Stimulated activated naive CD8-positive, alpha-beta T cell treated with anti-CD3 and anti-CD28 coated beads, Interleukin-15, Interleukin-2, amounts not matched to agents 100 ng/mL and 50 ng/mL, for 24 hours (primary cell): ENCODE results near the gene SNRNP70.
"Not testable (repeated sequence)": the region's sequence is repeated elsewhere in the genome, so short reads cannot be mapped to it uniquely, and the experiment has no call there.

Experiments
- H3K27ac Mint-ChIP-seq: one replicate; pipeline ENCODE4 v1.8.0; 2021; ENCODE audit warnings: mild to moderate bottlenecking, mixed read lengths
- H3K27me3 Mint-ChIP-seq: one replicate; pipeline ENCODE4 v1.8.0; 2021; ENCODE audit warnings: mixed read lengths
- H3K36me3 Mint-ChIP-seq: one replicate; pipeline ENCODE4 v1.8.0; 2021; ENCODE audit warnings: low read depth, mixed read lengths
- H3K4me1 Mint-ChIP-seq: one replicate; pipeline ENCODE4 v1.8.0; 2021; ENCODE audit warnings: low read depth, mixed read lengths
- H3K4me3 Mint-ChIP-seq: one replicate; pipeline ENCODE4 v1.8.0; 2021; ENCODE audit warnings: mild to moderate bottlenecking, mixed read lengths
- H3K9me3 Mint-ChIP-seq: one replicate; pipeline ENCODE4 v1.8.0; 2021; ENCODE audit warnings: mixed read lengths

Gene SNRNP70

DNA sequence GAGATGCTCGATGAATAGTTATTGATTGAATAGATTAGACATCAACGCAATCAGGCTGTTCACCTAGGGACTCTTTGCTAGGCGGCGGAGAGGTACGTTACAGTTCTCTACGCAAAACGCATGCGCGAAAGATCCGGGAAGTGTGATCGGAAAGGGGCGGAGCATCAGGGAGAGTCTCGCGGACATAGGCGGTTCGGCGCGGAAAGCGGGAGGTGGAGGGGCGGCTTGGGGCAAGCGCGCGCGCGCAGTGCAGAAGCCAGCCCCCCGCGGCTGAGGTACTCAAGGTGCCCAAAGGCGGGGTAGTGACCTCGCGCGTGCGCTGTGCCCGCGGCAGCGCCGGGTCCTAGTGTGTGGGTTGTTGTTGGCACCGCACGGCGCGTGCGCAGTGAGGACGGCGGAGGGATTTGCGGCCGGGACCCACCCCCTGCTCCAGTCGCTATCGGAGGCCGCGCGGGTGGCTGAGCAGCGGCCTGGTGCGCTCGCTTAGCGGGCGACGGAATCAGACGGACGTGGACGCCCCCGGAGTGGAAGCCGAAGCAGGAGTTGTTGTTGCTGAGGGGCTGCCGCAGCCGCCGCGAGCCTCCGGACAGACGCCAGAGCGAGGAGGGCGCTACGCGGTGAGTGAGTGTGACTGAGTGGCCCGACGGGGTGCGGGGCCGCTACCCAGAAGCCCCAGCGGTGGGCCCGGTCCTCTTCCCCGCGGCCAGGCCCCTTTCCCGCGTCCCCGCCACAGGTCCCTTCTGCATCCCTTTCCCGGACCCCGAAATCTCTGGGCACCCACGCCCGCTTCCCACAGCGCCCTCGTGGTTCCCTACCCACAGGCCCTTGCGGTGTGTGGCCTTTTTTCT, at the start of gene SNRNP70:
SNRNP70 (plus strand) TSS at position 432 of the 848 bp plus-strand sequence. CDS start 964 bp downstream, outside the sequence.
- H3K27me3 Mint-ChIP-seq = no peaks in the 10 kb centered on the region
- H3K4me1 Mint-ChIP-seq = peaks cover 44% of the 10 kb centered on the region
- peak within 1 kb of the TSS; percentile 94 for H3K27ac Mint-ChIP-seq
- H3K9me3 Mint-ChIP-seq = no peaks in the 10 kb centered on the region
- H3K4me3 Mint-ChIP-seq = peak within 1 kb of the TSS; percentile 95
- H3K36me3 Mint-ChIP-seq = peaks cover 35% of the 10 kb centered on the region

GRCh38 chr19:49036815-49037214, 48.4 kb upstream of the SNRNP70 start, which contains the start of gene CGB1:
Gene CGB1, minus strand, starts transcription at chr19:49036895. Its CDS starts 184 bp downstream, at chr19:49036711.
- not testable (repeated sequence) for H3K27ac Mint-ChIP-seq, H3K27me3 Mint-ChIP-seq, H3K4me3 Mint-ChIP-seq, H3K36me3 Mint-ChIP-seq, H3K9me3 Mint-ChIP-seq, H3K4me1 Mint-ChIP-seq

- not testable (repeated sequence) for H3K4me1 Mint-ChIP-seq, H3K36me3 Mint-ChIP-seq, H3K27ac Mint-ChIP-seq, H3K4me3 Mint-ChIP-seq, H3K27me3 Mint-ChIP-seq, H3K9me3 Mint-ChIP-seq
Observed at GRCh38 chr19:49038111-49038510, 47.1 kb upstream of the SNRNP70 start.

DNA sequence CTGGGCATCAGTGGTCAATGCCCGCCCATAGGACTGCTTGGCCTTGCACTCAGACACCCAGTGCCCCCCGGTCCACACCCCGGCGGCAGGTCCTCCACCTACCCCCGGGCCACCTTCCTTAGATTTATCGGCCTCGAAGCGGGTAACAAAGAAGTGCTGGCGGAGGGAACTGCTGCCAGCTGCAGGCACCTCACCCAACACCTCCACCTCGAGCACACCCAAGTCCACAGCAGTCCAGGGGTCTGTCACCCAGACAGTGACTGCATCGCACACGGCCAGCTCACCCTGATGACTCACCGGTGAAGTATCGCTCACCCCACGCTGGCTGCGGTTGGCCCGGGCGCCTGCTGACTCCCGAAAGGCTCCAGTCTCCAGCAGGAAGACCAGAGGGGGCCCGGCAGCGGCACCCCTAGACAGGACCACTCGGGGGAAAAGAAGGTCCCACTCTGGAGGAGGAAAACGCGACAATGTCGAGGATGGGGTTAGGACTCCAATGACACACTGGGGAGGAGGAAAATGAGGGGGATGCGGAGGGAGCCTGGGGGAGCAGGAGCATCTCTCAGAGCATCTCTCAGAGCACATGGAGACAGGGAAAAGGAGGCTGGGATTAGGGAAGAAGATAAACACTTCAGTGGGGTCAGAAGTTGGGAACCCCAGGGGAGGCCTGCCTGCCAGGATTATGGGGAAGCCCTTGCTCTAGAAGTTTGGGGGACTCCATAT, 46.5 kb upstream of the SNRNP70 start:
- not testable (repeated sequence) for H3K4me1 Mint-ChIP-seq, H3K4me3 Mint-ChIP-seq, H3K36me3 Mint-ChIP-seq, H3K9me3 Mint-ChIP-seq, H3K27me3 Mint-ChIP-seq, H3K27ac Mint-ChIP-seq

GRCh38 chr19:49039736-49040135, 45.5 kb upstream of the SNRNP70 start:
- not testable (repeated sequence) for H3K4me3 Mint-ChIP-seq, H3K36me3 Mint-ChIP-seq, H3K27ac Mint-ChIP-seq, H3K4me1 Mint-ChIP-seq, H3K27me3 Mint-ChIP-seq, H3K9me3 Mint-ChIP-seq

- no peaks in the 10 kb centered on the region for H3K27me3 Mint-ChIP-seq
- no peak overlapping the region for H3K27ac Mint-ChIP-seq
Observed at GRCh38 chr19:49042177-49042576, 43.1 kb upstream of the SNRNP70 start.

DNA sequence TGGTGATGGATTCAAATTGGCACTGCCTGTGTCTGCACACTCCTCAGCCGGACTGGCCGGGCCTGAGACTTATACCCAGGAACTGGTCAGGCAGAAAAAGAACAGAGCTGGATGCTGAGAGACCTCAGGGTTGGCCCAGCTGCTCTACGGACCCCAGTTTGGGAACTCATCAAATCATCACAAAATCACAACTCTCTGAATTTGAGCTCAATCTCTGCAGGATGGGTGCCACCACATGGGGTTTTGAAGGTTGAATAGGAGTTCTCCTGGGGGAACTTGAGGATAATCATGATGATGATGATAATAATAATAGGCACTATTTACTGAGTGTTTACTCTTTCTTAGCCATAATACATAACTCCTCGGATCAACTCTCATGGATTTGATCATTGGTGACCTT, 42.6 kb upstream of the SNRNP70 start:
- H3K4me3 Mint-ChIP-seq, H3K36me3 Mint-ChIP-seq, H3K9me3 Mint-ChIP-seq, H3K27me3 Mint-ChIP-seq, H3K27ac Mint-ChIP-seq, H3K4me1 Mint-ChIP-seq: not testable (repeated sequence)

More at GRCh38 chr19:49042177-49042576, 43.1 kb upstream of the SNRNP70 start:
- Mint-ChIP-seq H3K4me1 (no peaks in the 10 kb centered on the region), H3K9me3 (no peaks in the 10 kb centered on the region), H3K4me3 (no peak overlapping the region), H3K36me3 (no peaks in the 10 kb centered on the region)

DNA sequence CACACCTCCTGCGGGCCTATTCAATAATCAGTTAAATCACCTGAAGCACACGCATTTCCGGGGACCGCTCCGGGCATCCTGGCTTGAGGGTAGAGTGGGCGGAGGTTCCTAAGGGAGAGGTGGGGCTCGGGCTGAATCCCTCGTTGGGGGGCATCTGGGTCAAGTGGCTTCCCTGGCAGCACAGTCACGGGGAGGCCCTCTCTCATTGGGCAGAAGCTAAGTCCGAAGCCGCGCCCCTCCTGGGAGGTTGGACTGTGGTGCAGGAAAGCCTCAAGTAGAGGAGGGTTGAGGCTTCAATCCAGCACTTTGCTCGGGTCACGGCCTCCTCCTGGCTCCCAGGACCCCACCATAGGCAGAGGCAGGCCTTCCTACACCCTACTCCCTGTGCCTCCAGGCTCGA, 41.7 kb upstream of the SNRNP70 start, which contains the start of gene CGB5:
CGB5 (plus strand) TSS at position 301 of the 400 bp plus-strand sequence. CDS start 362 bp downstream, outside the sequence.
- not testable (repeated sequence) for H3K27ac Mint-ChIP-seq, H3K9me3 Mint-ChIP-seq, H3K4me3 Mint-ChIP-seq, H3K4me1 Mint-ChIP-seq, H3K27me3 Mint-ChIP-seq, H3K36me3 Mint-ChIP-seq

DNA sequence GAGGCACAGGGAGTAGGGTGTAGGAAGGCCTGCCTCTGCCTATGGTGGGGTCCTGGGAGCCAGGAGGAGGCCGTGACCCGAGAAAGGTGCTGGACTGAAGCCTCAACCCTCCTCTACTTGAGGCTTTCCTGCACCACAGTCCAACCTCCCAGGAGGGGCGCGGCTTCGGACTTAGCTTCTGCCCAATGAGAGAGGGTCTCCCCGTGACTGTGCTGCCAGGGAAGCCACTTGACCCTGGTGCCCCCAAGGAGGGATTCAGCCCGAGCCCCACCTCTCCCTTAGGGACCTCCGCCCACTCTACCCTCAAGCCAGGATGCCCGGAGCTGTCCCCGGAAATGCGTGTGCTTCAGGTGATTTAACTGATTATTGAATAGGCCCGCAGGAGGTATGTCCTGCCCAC, 36.2 kb upstream of the SNRNP70 start, which contains the start of gene CGB8:
CGB8 (minus strand) TSS at position 101 of the 400 bp plus-strand sequence. CDS start 372 bp downstream, outside the sequence.
- not testable (repeated sequence) for H3K4me1 Mint-ChIP-seq, H3K4me3 Mint-ChIP-seq, H3K27me3 Mint-ChIP-seq, H3K9me3 Mint-ChIP-seq, H3K36me3 Mint-ChIP-seq, H3K27ac Mint-ChIP-seq

- not testable (repeated sequence) for H3K36me3 Mint-ChIP-seq, H3K4me3 Mint-ChIP-seq, H3K4me1 Mint-ChIP-seq, H3K27ac Mint-ChIP-seq, H3K9me3 Mint-ChIP-seq, H3K27me3 Mint-ChIP-seq
Observed at GRCh38 chr19:49049834-49050233, 35.4 kb upstream of the SNRNP70 start.

GRCh38 chr19:49050376-49051033, 34.7 kb upstream of the SNRNP70 start:
- H3K4me3 Mint-ChIP-seq, H3K4me1 Mint-ChIP-seq, H3K27me3 Mint-ChIP-seq: not testable (repeated sequence)

DNA sequence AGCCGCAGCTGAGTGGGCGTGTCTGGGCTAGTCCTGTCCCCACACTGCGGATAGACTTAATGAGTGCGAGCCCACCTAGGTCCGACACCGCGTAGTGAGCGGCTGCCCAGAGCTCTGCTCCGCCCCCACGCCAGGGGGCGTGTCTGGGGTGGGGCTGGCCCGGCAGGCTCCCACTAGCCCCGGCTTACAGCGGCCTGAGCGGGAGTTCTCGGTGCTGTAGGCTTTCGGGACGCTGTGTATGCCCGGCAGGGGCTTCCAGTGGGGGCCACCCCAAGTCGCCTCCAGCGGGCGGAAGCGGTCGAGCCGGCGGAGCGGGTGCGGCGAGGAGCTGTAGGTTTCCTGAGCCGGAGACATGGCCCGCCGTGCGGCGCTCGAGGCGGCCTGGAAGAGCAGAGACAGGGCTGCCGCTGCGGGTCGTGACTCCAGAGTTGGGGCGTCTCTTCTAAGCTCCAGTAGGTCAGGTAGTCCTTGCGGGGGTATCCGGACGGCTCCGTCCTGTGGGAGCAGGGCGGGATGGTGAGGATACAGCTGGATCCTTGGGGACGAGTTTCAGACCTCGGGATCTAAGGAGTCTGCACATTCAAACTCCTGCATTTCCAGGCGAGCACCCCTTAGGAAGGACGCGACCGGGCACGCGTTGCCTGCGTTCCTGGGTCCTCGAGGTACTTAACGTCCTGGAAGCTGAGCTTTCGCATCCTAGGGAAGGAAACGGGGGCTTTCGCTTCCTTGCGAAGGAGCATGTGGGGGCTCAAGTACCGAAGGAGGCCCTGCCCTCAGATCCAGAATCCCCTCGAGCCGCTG, 28.9 kb upstream of the SNRNP70 start:
- Mint-ChIP-seq H3K36me3 (no peaks in the 10 kb centered on the region), H3K4me1 (peaks cover 20% of the 10 kb centered on the region), H3K4me3 (peak overlapping the region; percentile 74), H3K27me3 (peaks cover 41% of the 10 kb centered on the region), H3K27ac (no peak overlapping the region), H3K9me3 (no peaks in the 10 kb centered on the region)

More at GRCh38 chr19:49050376-49051033, 34.7 kb upstream of the SNRNP70 start:
- not testable (repeated sequence) for H3K27ac Mint-ChIP-seq, H3K9me3 Mint-ChIP-seq, H3K36me3 Mint-ChIP-seq

GRCh38 chr19:49056902-49057596, 28.2 kb upstream of the SNRNP70 start:
- Mint-ChIP-seq H3K4me3 (peak overlapping the region; percentile 74), H3K4me1 (peaks cover 20% of the 10 kb centered on the region), H3K27me3 (peaks cover 41% of the 10 kb centered on the region)
- H3K9me3 Mint-ChIP-seq, H3K27ac Mint-ChIP-seq, H3K36me3 Mint-ChIP-seq: not testable (repeated sequence)
